HL-60 (cell line): ENCODE results near the gene MYO7A.

Source experiments
- DNase-seq, 2 experiments: peaks; one replicate each; pipeline ENCODE4 v3.0.0-alpha.2; 2010 to 2020; ENCODE audit warnings: low read depth in 1 of 2, low spot score in 1 of 2
- H3K27ac ChIP-seq: fragments of 250-450 bp; sonication (Bioruptor Pico); replicated peaks from 2 replicates; pipeline ENCODE4 v1.5.1; 2020; ENCODE audit warnings: mild to moderate bottlenecking, moderate library complexity
- H3K27me3 ChIP-seq: fragments of 250-450 bp; sonication (Bioruptor Pico); 2 replicates; pipeline ENCODE4 v1.5.1; 2021; ENCODE audit warnings: mild to moderate bottlenecking, moderate library complexity; ENCODE audit not compliant: insufficient read depth, poor library complexity, severe bottlenecking
- H3K4me3 ChIP-seq: replicated peaks from 2 replicates; pipeline ENCODE4 v1.5.1; 2011; ENCODE audit warnings: mild to moderate bottlenecking, control low read depth, low read length; ENCODE audit not compliant: insufficient read depth
- GABPA ChIP-seq: IDR thresholded peaks from 2 replicates; pipeline ENCODE4 v1.6.1; 2012; ENCODE audit warnings: low read depth
- POLR2AphosphoS5 ChIP-seq: IDR thresholded peaks from 2 replicates; pipeline ENCODE4 v1.6.1; 2012; ENCODE audit warnings: low read depth
- SPI1 ChIP-seq: IDR thresholded peaks from 2 replicates; pipeline ENCODE4 v1.6.1; 2012; ENCODE audit warnings: low read depth, mild to moderate bottlenecking, borderline replicate concordance
- TF ChIP-seq, protein P1 (sequence below): IDR thresholded peaks from one replicate; pipeline ENCODE4 v1.5.1; 2011; ENCODE audit warnings: low read length, control low read depth, inconsistent platforms; ENCODE audit not compliant: insufficient read depth
- TF ChIP-seq, protein P2 (sequence below): IDR thresholded peaks from 2 replicates; pipeline ENCODE4 v1.6.1; 2012; ENCODE audit warnings: low read depth; ENCODE audit not compliant: insufficient replicate concordance

The MYO7A gene

DNA sequence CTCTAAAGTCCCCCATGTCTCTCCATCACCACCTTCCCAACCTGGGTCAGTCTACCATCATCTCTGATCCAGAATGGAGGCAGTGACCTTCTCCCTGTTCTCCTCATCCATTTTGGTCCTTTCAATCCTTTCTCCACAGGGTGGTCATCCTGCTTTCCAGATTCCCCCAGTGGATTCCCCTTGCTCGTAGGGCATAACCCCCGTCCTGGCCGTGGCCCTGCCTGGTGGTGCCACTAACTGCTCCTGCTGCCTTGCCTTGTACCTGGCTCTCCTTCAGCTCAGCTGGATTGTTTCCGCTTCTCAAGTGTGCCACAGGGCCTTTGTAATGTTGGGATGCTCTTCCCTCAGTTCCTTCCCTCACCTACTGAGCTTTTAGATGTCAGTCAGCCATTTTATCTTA lies 81.6 kb downstream of the MYO7A start:
- DNase-seq: no peak
- no peak overlapping the region for H3K27ac ChIP-seq
- TF ChIP-seq POLR2AphosphoS5: no peak
- no peak for TF ChIP-seq SPI1
- TF ChIP-seq, protein P1, sequence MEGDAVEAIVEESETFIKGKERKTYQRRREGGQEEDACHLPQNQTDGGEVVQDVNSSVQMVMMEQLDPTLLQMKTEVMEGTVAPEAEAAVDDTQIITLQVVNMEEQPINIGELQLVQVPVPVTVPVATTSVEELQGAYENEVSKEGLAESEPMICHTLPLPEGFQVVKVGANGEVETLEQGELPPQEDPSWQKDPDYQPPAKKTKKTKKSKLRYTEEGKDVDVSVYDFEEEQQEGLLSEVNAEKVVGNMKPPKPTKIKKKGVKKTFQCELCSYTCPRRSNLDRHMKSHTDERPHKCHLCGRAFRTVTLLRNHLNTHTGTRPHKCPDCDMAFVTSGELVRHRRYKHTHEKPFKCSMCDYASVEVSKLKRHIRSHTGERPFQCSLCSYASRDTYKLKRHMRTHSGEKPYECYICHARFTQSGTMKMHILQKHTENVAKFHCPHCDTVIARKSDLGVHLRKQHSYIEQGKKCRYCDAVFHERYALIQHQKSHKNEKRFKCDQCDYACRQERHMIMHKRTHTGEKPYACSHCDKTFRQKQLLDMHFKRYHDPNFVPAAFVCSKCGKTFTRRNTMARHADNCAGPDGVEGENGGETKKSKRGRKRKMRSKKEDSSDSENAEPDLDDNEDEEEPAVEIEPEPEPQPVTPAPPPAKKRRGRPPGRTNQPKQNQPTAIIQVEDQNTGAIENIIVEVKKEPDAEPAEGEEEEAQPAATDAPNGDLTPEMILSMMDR: no peak
- TF ChIP-seq, protein P2, sequence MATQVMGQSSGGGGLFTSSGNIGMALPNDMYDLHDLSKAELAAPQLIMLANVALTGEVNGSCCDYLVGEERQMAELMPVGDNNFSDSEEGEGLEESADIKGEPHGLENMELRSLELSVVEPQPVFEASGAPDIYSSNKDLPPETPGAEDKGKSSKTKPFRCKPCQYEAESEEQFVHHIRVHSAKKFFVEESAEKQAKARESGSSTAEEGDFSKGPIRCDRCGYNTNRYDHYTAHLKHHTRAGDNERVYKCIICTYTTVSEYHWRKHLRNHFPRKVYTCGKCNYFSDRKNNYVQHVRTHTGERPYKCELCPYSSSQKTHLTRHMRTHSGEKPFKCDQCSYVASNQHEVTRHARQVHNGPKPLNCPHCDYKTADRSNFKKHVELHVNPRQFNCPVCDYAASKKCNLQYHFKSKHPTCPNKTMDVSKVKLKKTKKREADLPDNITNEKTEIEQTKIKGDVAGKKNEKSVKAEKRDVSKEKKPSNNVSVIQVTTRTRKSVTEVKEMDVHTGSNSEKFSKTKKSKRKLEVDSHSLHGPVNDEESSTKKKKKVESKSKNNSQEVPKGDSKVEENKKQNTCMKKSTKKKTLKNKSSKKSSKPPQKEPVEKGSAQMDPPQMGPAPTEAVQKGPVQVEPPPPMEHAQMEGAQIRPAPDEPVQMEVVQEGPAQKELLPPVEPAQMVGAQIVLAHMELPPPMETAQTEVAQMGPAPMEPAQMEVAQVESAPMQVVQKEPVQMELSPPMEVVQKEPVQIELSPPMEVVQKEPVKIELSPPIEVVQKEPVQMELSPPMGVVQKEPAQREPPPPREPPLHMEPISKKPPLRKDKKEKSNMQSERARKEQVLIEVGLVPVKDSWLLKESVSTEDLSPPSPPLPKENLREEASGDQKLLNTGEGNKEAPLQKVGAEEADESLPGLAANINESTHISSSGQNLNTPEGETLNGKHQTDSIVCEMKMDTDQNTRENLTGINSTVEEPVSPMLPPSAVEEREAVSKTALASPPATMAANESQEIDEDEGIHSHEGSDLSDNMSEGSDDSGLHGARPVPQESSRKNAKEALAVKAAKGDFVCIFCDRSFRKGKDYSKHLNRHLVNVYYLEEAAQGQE: no peak
- TF ChIP-seq GABPA: no peak
- no peak overlapping the region for H3K4me3 ChIP-seq
- no peaks in the 10 kb centered on the region for H3K27me3 ChIP-seq

DNA sequence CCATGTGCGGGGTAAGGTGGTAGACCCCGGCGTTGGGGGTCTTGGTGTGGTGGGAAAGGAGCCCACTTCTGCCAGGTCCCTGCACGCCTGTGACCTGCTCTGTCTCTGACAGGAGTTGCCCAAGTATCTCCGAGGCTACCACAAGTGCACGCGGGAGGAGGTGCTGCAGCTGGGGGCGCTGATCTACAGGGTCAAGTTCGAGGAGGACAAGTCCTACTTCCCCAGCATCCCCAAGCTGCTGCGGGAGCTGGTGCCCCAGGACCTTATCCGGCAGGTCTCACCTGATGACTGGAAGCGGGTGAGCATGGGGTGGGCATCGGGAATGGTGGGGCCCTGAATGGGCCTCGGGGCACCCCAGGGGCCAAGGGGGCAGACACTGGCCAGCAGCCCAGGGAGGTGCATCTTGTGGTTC lies 83.0 kb downstream of the MYO7A start:
- TF ChIP-seq POLR2AphosphoS5: no peak
- no peak for TF ChIP-seq GABPA
- TF ChIP-seq, protein P2: no peak
- TF ChIP-seq, protein P1: no peak
- DNase-seq: no peak
- H3K27me3 ChIP-seq: no peaks in the 10 kb centered on the region

DNA sequence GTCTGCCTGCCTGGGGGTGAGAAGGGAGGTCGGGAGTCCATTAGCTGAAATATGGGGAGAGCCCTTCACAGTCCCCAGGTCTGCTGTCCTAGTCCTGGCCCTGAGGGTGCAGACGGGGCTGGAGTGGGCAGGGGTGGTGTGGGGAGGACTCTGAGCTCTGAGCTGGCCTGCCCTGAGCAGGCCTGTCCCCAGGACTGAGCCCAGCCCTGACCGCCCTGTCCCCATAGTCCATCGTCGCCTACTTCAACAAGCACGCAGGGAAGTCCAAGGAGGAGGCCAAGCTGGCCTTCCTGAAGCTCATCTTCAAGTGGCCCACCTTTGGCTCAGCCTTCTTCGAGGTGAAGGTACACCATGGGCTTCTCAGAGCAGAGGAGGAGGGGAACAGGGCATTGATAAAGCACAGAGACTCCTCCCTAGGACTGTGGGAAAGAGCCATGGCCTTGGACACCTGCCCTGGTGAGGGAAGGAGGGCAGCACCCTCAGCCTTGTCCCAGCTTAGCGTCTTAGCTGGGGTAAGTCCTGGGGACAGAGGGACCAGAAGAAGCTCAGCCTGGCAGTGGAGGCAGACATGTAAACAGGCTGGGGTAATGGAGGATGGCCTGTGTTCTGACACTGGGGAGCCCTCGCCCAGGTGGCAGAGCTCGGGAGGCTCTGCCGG lies 83.7 kb downstream of the MYO7A start:
- DNase-seq: no peak
- no peak for TF ChIP-seq POLR2AphosphoS5
- TF ChIP-seq, protein P1: no peak
- TF ChIP-seq SPI1: no peak
- no peak for TF ChIP-seq GABPA
- TF ChIP-seq, protein P2: no peak
- H3K27me3 ChIP-seq: no peaks in the 10 kb centered on the region
- H3K4me3 ChIP-seq: no peak overlapping the region
- H3K27ac ChIP-seq: no peak overlapping the region

More for the DNA sequence above, 83.0 kb downstream of the MYO7A start:
- Histone ChIP-seq H3K4me3 (no peak overlapping the region), H3K27ac (no peak overlapping the region)
